ENCODE measurements around the gene GTPBP6. TPM values are rescaled to one million over a fixed set of nuclear protein-coding genes. Genes with fewer than 3 reads are reported as not detected.

GTPBP6 gene
- total RNA-seq, 1 donor from 2014 or later, result 68.2 TPM

DNA sequence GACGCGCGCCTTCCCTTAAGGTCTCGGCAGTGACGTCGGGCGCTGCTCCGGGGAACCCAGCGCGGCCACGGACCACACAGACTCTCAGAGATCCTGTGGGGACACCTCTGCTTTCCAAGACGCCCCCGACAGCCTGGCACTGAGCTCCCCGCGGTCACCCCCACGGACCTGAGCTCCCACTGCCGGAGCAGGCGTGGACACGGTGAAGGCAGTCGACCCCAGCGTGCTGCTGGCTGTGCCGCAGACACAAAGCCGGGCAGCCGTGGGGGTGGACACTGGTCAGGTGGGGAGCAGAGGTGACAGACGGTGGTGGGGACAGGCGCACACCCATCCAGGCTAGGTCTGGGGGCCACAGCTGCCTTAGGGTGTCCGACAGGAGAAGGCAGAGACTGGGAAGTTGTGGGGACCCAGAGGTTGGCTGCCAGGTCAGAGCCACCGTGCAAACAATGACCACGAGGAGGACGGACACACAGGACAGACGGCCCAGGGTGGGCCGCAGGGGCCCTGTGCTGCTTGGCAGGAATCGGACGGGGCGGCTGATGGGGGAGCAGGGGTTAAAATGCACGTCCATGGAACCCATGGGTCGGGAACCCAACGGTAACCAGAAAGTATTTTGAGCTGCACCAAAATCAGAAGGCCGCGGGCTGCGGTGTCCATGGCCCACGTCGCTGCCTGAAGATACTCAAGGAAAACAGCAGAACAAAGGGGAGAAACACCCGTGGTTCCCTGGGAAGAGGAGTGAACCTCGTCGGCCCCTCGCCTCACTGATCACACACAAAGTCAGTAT lies 16.6 kb upstream of the GTPBP6 start:
- no peak for FAIRE-seq
- no peak for DNase-seq (ENCODE audit: low read depth)
- H3K36me3 ChIP-seq (ENCODE audit: control insufficient read depth, insufficient read depth, low read length), result no peaks in the 10 kb centered on the region
- H3K4me3 ChIP-seq (ENCODE audit: low read depth, low read length), result no peak overlapping the region
- H3K27me3 ChIP-seq (ENCODE audit: control insufficient read depth, insufficient read depth, low read length), result peaks cover 2% of the 10 kb centered on the region
- TF ChIP-seq, protein P1, sequence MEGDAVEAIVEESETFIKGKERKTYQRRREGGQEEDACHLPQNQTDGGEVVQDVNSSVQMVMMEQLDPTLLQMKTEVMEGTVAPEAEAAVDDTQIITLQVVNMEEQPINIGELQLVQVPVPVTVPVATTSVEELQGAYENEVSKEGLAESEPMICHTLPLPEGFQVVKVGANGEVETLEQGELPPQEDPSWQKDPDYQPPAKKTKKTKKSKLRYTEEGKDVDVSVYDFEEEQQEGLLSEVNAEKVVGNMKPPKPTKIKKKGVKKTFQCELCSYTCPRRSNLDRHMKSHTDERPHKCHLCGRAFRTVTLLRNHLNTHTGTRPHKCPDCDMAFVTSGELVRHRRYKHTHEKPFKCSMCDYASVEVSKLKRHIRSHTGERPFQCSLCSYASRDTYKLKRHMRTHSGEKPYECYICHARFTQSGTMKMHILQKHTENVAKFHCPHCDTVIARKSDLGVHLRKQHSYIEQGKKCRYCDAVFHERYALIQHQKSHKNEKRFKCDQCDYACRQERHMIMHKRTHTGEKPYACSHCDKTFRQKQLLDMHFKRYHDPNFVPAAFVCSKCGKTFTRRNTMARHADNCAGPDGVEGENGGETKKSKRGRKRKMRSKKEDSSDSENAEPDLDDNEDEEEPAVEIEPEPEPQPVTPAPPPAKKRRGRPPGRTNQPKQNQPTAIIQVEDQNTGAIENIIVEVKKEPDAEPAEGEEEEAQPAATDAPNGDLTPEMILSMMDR (IDR thresholded peaks at IDR 0.05; ENCODE audit: insufficient read depth, low read length, severe bottlenecking), result no peak

DNA sequence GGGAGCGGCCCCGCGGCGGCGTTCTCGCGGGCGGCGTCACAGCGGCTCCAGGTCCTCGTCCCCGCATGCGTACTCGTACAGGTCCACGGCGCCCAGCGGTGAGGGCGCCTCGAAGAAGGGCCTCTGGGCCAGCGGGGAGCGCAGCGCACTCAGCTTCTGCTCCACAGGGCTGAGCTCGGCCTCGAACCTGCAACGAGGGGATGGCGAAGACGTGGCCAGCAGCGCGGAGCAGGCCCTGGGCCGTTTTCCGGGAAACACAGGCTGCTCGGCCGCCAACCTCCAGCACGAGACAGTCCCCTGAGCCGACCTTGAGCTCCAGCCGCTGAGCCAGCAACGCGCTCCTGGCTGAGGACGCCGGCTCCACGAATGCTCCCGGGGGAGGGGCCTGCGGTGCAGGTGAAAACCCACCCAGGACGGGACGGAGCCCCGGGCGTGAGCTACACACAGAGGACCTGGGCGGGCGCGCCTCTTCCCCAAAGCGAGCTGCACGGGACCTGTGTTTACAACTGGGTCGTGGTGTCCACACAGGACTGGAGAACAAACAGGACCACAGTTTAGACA lies 15.8 kb upstream of the GTPBP6 start:
- Histone ChIP-seq H3K36me3 (ENCODE audit: control insufficient read depth, insufficient read depth, low read length) (no peaks in the 10 kb centered on the region), H3K27me3 (ENCODE audit: control insufficient read depth, insufficient read depth, low read length) (peaks cover 2% of the 10 kb centered on the region), H3K4me3 (ENCODE audit: low read depth, low read length) (no peak overlapping the region)
- DNase-seq (ENCODE audit: low read depth), result no peak
- FAIRE-seq, result no peak
- TF ChIP-seq, protein P1 (IDR thresholded peaks at IDR 0.05; ENCODE audit: insufficient read depth, low read length, severe bottlenecking), result no peak

DNA sequence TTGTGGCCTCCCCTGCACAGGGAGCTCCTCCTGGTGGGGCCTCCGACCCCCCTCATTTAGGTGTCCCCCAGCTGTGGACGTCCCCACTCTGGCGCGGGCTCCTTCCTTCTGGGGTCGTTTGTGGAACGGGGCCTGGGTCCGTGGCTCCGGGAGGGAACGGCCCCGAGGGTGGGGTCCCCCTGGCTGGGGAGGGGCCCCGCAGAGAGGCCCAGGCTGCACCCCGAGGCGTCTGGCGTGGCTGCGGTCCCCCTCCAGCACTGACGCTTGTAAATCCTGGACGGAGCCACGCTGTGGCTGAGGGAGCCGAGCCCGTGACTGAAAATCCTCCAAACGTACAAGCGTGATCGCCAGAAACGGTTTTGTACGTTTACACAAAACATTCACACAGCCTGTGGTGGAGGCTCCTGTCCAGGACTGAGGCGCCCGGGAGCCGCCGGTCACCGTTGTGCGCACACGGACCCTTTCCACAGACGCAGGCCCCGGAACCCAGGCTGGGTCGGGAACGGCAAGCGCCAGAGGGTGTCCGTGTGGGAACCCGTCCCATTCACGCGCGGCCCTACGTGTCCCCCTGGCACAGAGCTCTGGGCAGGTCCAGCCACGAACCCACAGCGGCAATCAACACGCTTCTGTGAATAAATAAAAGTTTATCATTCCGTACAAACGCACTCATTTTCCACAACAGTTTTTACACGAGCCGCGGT lies 15.2 kb upstream of the GTPBP6 start:
- TF ChIP-seq, protein P1 (IDR thresholded peaks at IDR 0.05; ENCODE audit: insufficient read depth, low read length, severe bottlenecking), result no peak
- FAIRE-seq (no peak), DNase-seq (ENCODE audit: low read depth) (no peak)
- H3K4me3 ChIP-seq (ENCODE audit: low read depth, low read length), result no peak overlapping the region
- peaks cover 2% of the 10 kb centered on the region for H3K27me3 ChIP-seq (ENCODE audit: control insufficient read depth, insufficient read depth, low read length)
- H3K36me3 ChIP-seq (ENCODE audit: control insufficient read depth, insufficient read depth, low read length), result no peaks in the 10 kb centered on the region

DNA sequence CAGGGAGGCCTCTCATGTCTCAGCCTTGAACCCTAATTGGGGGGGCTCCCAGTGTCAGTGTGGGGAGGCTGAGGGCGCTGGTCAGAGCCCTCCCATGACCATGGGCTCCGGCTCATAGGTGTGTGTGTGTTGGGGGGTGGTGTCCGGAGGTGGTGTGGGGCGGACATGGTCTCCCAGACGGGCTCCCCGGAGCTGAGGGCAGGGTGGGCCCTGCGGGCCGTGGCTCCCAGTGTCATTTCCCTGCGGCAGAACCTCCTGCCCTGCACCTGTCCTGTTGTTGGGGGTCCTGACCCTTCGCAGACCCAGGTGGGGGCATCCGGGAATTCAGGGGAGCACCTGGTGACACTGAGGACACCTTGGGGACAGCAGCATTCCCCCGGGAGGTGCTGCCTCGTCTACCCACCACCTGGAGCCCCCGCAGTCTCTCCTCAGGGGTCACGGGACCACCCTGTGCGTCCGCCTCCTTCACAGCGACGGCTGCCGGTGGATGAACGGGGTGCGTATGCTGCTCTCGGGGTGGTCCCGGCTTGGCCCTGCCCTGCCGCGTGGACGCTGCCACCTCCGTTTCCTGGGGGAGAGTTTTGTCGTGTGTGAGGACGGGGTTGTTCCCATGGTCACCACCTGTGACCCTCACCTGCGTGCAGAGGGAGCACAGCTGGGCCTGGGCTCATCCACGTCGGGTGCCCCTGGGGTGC lies 14.5 kb upstream of the GTPBP6 start:
- TF ChIP-seq, protein P1 (IDR thresholded peaks at IDR 0.05; ENCODE audit: insufficient read depth, low read length, severe bottlenecking), result no peak
- DNase-seq (ENCODE audit: low read depth) (no peak), FAIRE-seq (no peak)
- H3K27me3 ChIP-seq (ENCODE audit: control insufficient read depth, insufficient read depth, low read length), result peaks cover 2% of the 10 kb centered on the region
- H3K36me3 ChIP-seq (ENCODE audit: control insufficient read depth, insufficient read depth, low read length), result no peaks in the 10 kb centered on the region
- H3K4me3 ChIP-seq (ENCODE audit: low read depth, low read length), result no peak overlapping the region

DNA sequence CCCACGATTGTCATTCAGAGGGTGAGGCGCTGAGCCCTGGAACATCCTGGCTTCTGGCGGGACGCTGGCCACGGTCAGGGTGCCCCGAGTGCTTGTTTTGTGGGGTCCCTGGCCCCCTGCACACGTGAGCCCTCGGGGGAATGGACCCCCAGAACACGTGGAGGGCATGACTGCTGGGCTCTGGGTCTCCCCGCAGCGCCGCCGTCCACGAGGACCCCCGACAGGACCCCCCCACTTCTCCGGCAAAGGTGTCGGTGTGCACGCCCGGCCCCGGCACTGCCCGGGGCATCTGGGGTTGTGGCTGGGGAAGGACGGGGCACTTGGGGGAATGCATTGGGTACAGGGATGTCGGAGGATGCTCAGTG lies 13.9 kb upstream of the GTPBP6 start:
- Histone ChIP-seq H3K27me3 (ENCODE audit: control insufficient read depth, insufficient read depth, low read length) (peaks cover 2% of the 10 kb centered on the region), H3K36me3 (ENCODE audit: control insufficient read depth, insufficient read depth, low read length) (no peaks in the 10 kb centered on the region), H3K4me3 (ENCODE audit: low read depth, low read length) (no peak overlapping the region)
- TF ChIP-seq, protein P1 (IDR thresholded peaks at IDR 0.05; ENCODE audit: insufficient read depth, low read length, severe bottlenecking), result no peak
- no peak for DNase-seq (ENCODE audit: low read depth)
- FAIRE-seq, result no peak
